ENCODE measurements around the gene RHCG.

The RHCG gene

GRCh38 chr15:89496155-89497098 is at the start of gene RHCG:
Gene RHCG, minus strand, starts transcription at chr15:89496583. Its CDS starts 39 bp downstream, at chr15:89496544.
- H3K27ac ChIP-seq: peak within 1 kb of the TSS; percentile 82
- no peak for DNase-seq (ENCODE audit: low read depth, low spot score)

- no peak for DNase-seq (ENCODE audit: low read depth, low spot score)
Observed at GRCh38 chr15:89543389-89543788, 47.0 kb upstream of the RHCG start.

GRCh38 chr15:89542369-89542768 is 46.0 kb upstream of the RHCG start:
- peak overlapping the region; percentile 33 for H3K27ac ChIP-seq
- DNase-seq (ENCODE audit: low read depth, low spot score): no peak

More at GRCh38 chr15:89543389-89543788, 47.0 kb upstream of the RHCG start:
- H3K27ac ChIP-seq: no peak overlapping the region

- DNase-seq (ENCODE audit: low read depth, low spot score): no peak
- no peak overlapping the region for H3K27ac ChIP-seq
Observed at GRCh38 chr15:89539027-89539426, 42.6 kb upstream of the RHCG start.

- DNase-seq (ENCODE audit: low read depth, low spot score): no peak
- H3K27ac ChIP-seq: no peak overlapping the region
Observed at GRCh38 chr15:89533861-89534544, 37.6 kb upstream of the RHCG start.

- DNase-seq (ENCODE audit: low read depth, low spot score): peak; percentile 76
Observed at GRCh38 chr15:89531796-89532537, 35.6 kb upstream of the RHCG start.

GRCh38 chr15:89530976-89531375 is 34.6 kb upstream of the RHCG start:
- H3K27ac ChIP-seq: peak overlapping the region; percentile 83

More at GRCh38 chr15:89531796-89532537, 35.6 kb upstream of the RHCG start:
- peak overlapping the region; percentile 83 for H3K27ac ChIP-seq

GRCh38 chr15:89528757-89529352 is 32.5 kb upstream of the RHCG start:
- no peak for DNase-seq (ENCODE audit: low read depth, low spot score)
- H3K27ac ChIP-seq: no peak overlapping the region

More at GRCh38 chr15:89530976-89531375, 34.6 kb upstream of the RHCG start:
- no peak for DNase-seq (ENCODE audit: low read depth, low spot score)

- DNase-seq (ENCODE audit: low read depth, low spot score): no peak
- no peak overlapping the region for H3K27ac ChIP-seq
Observed at GRCh38 chr15:89526601-89527441, 30.4 kb upstream of the RHCG start.

GRCh38 chr15:89526181-89526580 is 29.8 kb upstream of the RHCG start:
- no peak overlapping the region for H3K27ac ChIP-seq
- DNase-seq (ENCODE audit: low read depth, low spot score): no peak

GRCh38 chr15:89524184-89524583 is 27.8 kb upstream of the RHCG start:
- H3K27ac ChIP-seq: no peak overlapping the region
- DNase-seq (ENCODE audit: low read depth, low spot score): no peak

GRCh38 chr15:89523101-89523500 is 26.7 kb upstream of the RHCG start:
- DNase-seq (ENCODE audit: low read depth, low spot score): no peak

GRCh38 chr15:89521605-89522004 is 25.2 kb upstream of the RHCG start:
- peak overlapping the region; percentile 63 for H3K27ac ChIP-seq
- DNase-seq (ENCODE audit: low read depth, low spot score): no peak

More at GRCh38 chr15:89523101-89523500, 26.7 kb upstream of the RHCG start:
- no peak overlapping the region for H3K27ac ChIP-seq

GRCh38 chr15:89515477-89515876 is 19.1 kb upstream of the RHCG start:
- H3K27ac ChIP-seq: peak overlapping the region; percentile 98
- no peak for DNase-seq (ENCODE audit: low read depth, low spot score)

- peak; percentile 99 for DNase-seq (ENCODE audit: low read depth, low spot score)
- peak overlapping the region; percentile 98 for H3K27ac ChIP-seq
Observed at GRCh38 chr15:89514596-89515406, 18.4 kb upstream of the RHCG start.

GRCh38 chr15:89514186-89514585 is 17.8 kb upstream of the RHCG start:
- DNase-seq (ENCODE audit: low read depth, low spot score): no peak
- peak overlapping the region; percentile 98 for H3K27ac ChIP-seq

- peak; percentile 86 for DNase-seq (ENCODE audit: low read depth, low spot score)
- peak overlapping the region; percentile 98 for H3K27ac ChIP-seq
Observed at GRCh38 chr15:89513284-89513683, 16.9 kb upstream of the RHCG start.

- H3K27ac ChIP-seq: peak overlapping the region; percentile 98
- no peak for DNase-seq (ENCODE audit: low read depth, low spot score)
Observed at GRCh38 chr15:89512631-89513030, 16.2 kb upstream of the RHCG start.
